OCI-LY3 (cell line): Measurements from ENCODE around the gene TMPO.
"Not testable (repeated sequence)": the region's sequence is repeated elsewhere in the genome, so short reads cannot be mapped to it uniquely, and the experiment has no call there.

ENCODE experiments used
- H2AFZ ChIP-seq: fragments of 200-600, 300-600 bp; shearing (Covaris generic); 2 replicates; pipeline ENCODE4 v1.6.0; 2014; ENCODE audit warnings: antibody characterized with exemption, low read depth, low read length
- H3K27ac ChIP-seq: fragments of 200-600, 300-600 bp; sonication (generic); 2 replicates; pipeline ENCODE4 v1.5.1; 2014; ENCODE audit warnings: mild to moderate bottlenecking, low read length, moderate library complexity, mixed read lengths
- H3K27me3 ChIP-seq: fragments of 200-600, 300-600 bp; sonication (generic); 2 replicates; pipeline ENCODE4 v1.6.1; 2014; ENCODE audit warnings: low read depth, low read length, mixed read lengths
- H3K36me3 ChIP-seq: fragments of 200-600, 300-600 bp; sonication (generic); replicated peaks from 2 replicates; pipeline ENCODE3; 2014; ENCODE audit warnings: low read depth, low read length, mixed read lengths
- H3K4me1 ChIP-seq: fragments of 300-600, 200-600 bp; sonication (generic); 2 replicates; pipeline ENCODE4 v1.6.1; 2014; ENCODE audit warnings: low read length, mixed read lengths
- H3K4me2 ChIP-seq: fragments of 200-600, 300-600 bp; sonication (generic); 2 replicates; pipeline ENCODE4 v1.6.1; 2014; ENCODE audit warnings: low read length, mixed read lengths
- H3K4me3 ChIP-seq: fragments of 300-600, 200-600 bp; sonication (generic); 2 replicates; pipeline ENCODE4 v1.5.1; 2014; ENCODE audit warnings: antibody characterized with exemption, mild to moderate bottlenecking, low read length, moderate library complexity
- H3K79me2 ChIP-seq: fragments of 300-600, 200-600 bp; shearing (Covaris generic); 2 replicates; pipeline ENCODE4 v1.6.1; 2014; ENCODE audit warnings: mild to moderate bottlenecking, low read length, mixed read lengths
- H3K9ac ChIP-seq: fragments of 300-600, 200-600 bp; shearing (Covaris generic); 2 replicates; pipeline ENCODE4 v1.6.0; 2014; ENCODE audit warnings: mild to moderate bottlenecking, low read length, moderate library complexity
- H3K9me3 ChIP-seq: fragments of 200-600, 300-600 bp; shearing (Covaris generic); 2 replicates; pipeline ENCODE4 v1.6.1; 2014; ENCODE audit warnings: low read length, mixed read lengths; ENCODE audit not compliant: insufficient read depth
- H4K20me1 ChIP-seq: fragments of 200-600, 300-600 bp; sonication (generic); 2 replicates; pipeline ENCODE4 v1.6.1; 2016; ENCODE audit warnings: low read length, mixed read lengths; ENCODE audit not compliant: insufficient read depth
- EZH2phosphoT487 ChIP-seq: fragments of 200-600 bp; shearing (Covaris generic); IDR thresholded peaks from 2 replicates; pipeline ENCODE4 v1.6.1; 2018; ENCODE audit warnings: antibody characterized with exemption, mixed run types, low read depth
- TF ChIP-seq, protein P1 (sequence below): fragments of 200-600, 300-600 bp; sonication (generic); IDR thresholded peaks from 2 replicates; pipeline ENCODE4 v1.5.1; 2014; ENCODE audit warnings: antibody characterized with exemption, low read length, low read depth

TMPO gene

DNA sequence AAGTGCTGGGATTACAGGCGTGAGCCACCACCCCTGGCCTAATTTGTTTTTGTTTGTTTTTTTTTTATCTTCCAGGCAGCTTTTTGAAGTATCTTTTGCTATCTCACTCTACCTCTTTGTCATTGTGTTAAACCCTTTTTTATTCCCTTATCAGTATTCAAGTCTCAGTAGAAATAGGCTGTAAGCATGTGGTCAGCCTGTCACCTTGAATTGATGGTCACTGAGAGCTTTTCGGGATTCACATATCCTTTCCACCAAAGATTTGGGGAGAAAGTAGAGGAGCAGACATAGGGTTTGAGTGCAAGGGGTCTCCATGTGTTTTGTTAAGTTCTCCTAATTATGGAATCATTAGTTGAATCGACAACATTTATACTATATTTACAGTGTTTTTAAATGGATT, 36.4 kb downstream of the TMPO start:
- Histone ChIP-seq H3K9me3 (no peaks in the 10 kb centered on the region), H3K27me3 (no peaks in the 10 kb centered on the region), H4K20me1 (no peaks in the 10 kb centered on the region), H3K79me2 (peaks cover 4% of the 10 kb centered on the region; the same call in 1 of the 2 replicates), H2AFZ (no peak overlapping the region), H3K36me3 (peaks cover 49% of the 10 kb centered on the region), H3K4me3 (no peak overlapping the region), H3K4me2 (no peak overlapping the region), H3K4me1 (no peaks in the 10 kb centered on the region), H3K9ac (no peak overlapping the region), H3K27ac (no peak overlapping the region)
- TF ChIP-seq, protein P1, sequence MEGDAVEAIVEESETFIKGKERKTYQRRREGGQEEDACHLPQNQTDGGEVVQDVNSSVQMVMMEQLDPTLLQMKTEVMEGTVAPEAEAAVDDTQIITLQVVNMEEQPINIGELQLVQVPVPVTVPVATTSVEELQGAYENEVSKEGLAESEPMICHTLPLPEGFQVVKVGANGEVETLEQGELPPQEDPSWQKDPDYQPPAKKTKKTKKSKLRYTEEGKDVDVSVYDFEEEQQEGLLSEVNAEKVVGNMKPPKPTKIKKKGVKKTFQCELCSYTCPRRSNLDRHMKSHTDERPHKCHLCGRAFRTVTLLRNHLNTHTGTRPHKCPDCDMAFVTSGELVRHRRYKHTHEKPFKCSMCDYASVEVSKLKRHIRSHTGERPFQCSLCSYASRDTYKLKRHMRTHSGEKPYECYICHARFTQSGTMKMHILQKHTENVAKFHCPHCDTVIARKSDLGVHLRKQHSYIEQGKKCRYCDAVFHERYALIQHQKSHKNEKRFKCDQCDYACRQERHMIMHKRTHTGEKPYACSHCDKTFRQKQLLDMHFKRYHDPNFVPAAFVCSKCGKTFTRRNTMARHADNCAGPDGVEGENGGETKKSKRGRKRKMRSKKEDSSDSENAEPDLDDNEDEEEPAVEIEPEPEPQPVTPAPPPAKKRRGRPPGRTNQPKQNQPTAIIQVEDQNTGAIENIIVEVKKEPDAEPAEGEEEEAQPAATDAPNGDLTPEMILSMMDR, result no peak
- TF ChIP-seq EZH2phosphoT487, result no peak

DNA sequence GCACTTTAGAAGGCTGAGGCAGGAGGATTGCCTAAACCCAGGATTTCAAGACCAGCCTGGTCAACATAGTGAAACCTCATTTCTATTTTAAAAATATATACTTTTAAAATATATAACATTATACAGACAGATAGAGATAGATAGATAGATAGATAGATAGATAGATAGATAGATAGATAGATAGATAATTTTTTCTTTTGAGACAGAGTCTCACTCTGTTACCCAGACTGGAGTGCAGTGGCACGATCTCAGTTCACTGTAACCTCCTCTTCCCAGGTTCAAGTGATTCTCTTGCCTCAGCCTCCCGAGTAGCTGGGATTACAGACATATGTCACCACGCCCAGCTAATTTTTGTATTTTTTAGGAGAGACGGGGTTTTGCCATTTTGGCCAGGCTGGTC, 42.7 kb downstream of the TMPO start:
- not testable (repeated sequence) for H3K4me2 ChIP-seq, H3K4me3 ChIP-seq, H2AFZ ChIP-seq, H3K9me3 ChIP-seq, H3K4me1 ChIP-seq, H3K9ac ChIP-seq, H4K20me1 ChIP-seq, H3K36me3 ChIP-seq, H3K27ac ChIP-seq, H3K79me2 ChIP-seq, H3K27me3 ChIP-seq

DNA sequence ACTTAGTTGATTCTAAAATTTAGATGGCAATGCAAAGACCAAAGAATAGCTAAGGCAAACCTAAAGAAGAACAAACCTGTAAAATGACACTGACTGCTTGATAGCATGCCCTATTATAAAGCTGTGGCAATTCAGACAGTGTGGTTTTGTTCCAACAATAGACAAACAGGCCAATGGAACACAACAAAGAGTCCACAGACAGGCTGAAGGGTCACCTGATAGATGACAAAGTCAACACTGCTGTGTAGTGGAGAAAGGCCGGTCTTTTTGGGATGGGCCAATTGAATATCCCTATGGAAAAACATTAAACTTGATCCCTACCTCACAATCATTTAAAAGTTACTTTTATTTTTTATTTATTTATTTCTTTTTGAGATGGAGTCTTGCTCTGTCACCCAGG, 44.3 kb downstream of the TMPO start:
- no peak for TF ChIP-seq EZH2phosphoT487
- TF ChIP-seq, protein P1, result no peak
- no peaks in the 10 kb centered on the region for H3K9me3 ChIP-seq
- H3K27ac ChIP-seq, result no peak overlapping the region
- H3K36me3 ChIP-seq, result no peaks in the 10 kb centered on the region
- H3K4me3 ChIP-seq, result no peak overlapping the region
- no peaks in the 10 kb centered on the region for H4K20me1 ChIP-seq
- no peak overlapping the region for H2AFZ ChIP-seq
- no peaks in the 10 kb centered on the region for H3K27me3 ChIP-seq
- H3K79me2 ChIP-seq, result no peaks in the 10 kb centered on the region
- no peaks in the 10 kb centered on the region for H3K4me1 ChIP-seq
- no peak overlapping the region for H3K4me2 ChIP-seq
- H3K9ac ChIP-seq, result no peak overlapping the region

DNA sequence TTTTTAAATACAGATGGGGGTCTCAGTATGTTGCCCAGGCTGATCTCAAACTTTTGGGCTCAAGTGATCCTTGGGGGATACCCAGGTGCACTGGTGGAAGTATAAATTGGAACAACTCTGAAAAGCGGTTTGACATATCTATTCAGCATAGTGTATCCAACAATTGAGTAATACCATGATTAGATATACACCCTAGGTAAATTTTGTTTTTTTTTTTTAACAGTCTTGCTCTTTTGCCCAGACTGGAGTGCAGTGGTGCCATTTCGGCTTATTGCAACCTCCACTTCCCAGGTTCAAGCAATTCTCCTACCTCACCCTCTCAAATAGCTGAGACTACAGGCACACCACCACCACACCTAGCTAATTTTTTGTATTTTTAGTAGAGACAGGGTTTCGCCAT, 46.5 kb downstream of the TMPO start:
- no peaks in the 10 kb centered on the region for H3K9me3 ChIP-seq
- H3K36me3 ChIP-seq, result no peaks in the 10 kb centered on the region

More for the DNA sequence above, 46.5 kb downstream of the TMPO start:
- Histone ChIP-seq H4K20me1 (no peaks in the 10 kb centered on the region), H3K4me3 (no peak overlapping the region), H3K79me2 (no peaks in the 10 kb centered on the region), H3K4me2 (no peak overlapping the region), H2AFZ (no peak overlapping the region), H3K27ac (no peak overlapping the region), H3K4me1 (peaks cover 4% of the 10 kb centered on the region; the same call in 1 of the 2 replicates), H3K27me3 (no peaks in the 10 kb centered on the region), H3K9ac (no peak overlapping the region)
- TF ChIP-seq, protein P1, result no peak
- TF ChIP-seq EZH2phosphoT487, result no peak
